Activated T-helper 1 cell treated with Interleukin-2 at 50 U/mL for 16 hours (primary cell): Measurements from ENCODE around the gene ZNF638.

Experiments used
- DNase-seq: peaks from one replicate; pipeline ENCODE4 v3.0.0-alpha.2; 2020; ENCODE audit warnings: low read depth

ZNF638 gene

GRCh38 chr2:71472019-71472418, 140.4 kb downstream of the ZNF638 start:
- DNase-seq, result no peak

GRCh38 chr2:71473346-71474031, 141.9 kb downstream of the ZNF638 start:
- DNase-seq, result no peak

DNA sequence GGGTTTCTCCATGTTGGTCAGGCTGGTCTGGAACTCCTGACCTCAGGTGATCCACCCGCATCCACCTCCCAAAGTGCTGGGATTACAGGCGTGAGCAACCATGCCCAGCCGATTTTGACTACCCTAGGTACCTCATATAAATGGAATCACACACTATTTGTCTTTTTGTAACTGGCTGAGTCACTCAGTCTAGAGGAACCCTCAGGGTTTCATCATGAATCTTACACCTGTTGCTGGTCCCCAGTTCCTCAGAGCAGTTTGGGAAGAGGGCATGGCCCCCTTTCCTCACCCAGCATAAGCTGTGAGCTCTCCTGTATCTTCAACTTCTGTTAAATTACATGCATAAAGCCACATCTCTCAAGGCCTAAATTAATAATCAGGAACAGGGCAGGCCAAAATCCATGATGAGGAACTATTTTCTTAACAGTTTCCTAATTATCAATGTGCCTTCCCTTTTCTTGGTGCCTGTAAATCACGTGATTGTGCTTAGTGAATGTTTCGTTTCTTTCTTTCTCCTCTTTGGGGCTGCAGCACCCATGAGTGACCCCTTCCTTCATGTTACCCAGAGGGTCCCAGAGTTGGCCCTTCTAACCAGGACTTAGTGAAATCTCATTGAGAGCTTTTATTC, 142.6 kb downstream of the ZNF638 start:
- DNase-seq, result no peak

DNA sequence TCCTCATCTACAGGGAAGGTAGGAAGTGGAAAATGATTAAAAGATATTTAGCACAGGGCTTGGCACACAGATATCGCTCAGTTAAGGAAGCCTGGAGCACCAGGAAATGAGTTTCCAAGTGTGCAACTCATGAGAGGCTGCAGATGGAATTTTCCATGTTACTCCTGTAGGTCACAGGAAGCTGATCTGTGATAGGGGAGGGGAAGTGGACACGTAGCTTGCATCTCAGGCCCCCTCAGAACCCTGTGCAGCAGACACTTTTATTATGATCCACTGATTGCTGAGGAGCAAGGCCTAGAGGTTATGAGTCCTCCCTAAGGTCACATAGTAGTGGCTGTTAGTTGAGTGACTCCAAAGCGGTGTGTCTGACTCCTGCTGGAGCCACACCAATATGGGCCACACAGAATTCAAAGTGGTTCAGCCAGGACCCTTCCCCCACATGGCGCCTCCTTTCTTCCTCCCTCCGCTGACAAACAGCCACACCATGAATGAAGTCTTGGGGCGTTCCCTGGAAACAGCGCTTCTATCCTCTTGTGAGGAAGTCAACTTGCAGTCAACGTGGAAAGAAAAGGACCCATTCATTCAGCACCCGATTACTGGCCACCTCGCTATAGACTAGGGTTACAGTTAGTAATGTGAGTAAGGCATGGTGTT, 143.3 kb downstream of the ZNF638 start:
- no peak for DNase-seq

DNA sequence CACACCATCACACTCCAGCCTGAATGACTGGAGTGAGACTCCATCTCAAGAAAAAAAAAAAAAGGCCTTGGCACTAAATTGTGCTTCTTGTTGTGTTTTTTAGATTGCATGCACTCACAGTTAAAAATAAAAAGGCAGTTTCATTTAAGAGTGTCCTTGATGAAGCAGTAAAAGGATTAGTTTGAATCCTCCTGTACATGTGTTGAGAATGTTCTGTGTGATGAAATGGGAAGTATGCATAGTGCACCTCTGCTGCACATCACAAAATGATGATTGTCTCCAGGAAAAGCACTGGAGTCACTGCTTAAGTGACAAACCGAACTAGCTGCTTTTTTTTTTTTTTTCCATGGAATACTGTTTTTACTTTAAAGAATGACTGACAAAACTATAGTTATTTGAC, 144.9 kb downstream of the ZNF638 start:
- DNase-seq, result no peak

GRCh38 chr2:71477231-71477691, 145.7 kb downstream of the ZNF638 start:
- DNase-seq, result no peak

- no peak for DNase-seq
Observed at GRCh38 chr2:71478806-71479205, 147.2 kb downstream of the ZNF638 start.

DNA sequence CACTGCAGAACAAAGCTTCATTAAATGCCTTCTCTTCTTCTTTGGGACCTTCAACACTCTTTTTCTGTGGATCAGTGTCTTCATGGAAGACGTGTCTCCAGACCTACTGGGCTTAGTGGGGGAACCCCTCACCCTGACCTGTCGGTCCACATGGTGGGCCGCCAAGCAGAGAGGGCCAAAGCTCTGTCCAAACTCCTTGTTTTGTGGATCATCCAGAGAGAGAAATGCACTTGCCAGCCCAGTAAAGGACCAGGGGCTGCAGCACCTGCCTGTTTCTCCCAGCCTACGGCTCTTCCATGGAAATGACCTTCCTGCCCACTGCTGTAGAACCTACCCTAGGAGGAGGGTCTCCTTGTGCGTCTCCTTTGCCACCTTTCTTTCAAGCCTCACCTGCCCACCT, 147.7 kb downstream of the ZNF638 start:
- no peak for DNase-seq

DNA sequence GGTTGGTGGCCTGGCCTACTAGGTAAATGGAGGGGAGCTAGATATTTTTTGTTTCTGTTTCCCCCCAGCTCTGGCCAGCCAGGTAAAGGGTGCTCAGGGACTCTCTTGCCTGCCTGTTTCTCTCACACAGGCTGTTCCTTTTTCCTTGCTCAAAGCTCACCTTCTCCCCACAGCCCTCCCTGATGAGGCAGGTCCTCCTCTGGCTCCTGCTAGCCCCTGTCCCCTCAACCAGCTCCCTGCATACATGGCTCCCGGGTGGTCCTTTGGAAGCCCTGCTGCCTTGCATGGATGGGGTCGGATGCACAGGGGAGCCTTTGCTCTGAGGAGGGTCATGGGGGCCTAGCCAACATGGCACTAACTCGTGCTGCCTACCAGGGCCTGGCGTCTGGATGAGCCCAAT, 149.5 kb downstream of the ZNF638 start:
- no peak for DNase-seq

- no peak for DNase-seq
Observed at GRCh38 chr2:71482055-71482454, 150.5 kb downstream of the ZNF638 start.

GRCh38 chr2:71483246-71483645, 151.7 kb downstream of the ZNF638 start:
- no peak for DNase-seq

GRCh38 chr2:71484354-71484753, 152.8 kb downstream of the ZNF638 start:
- DNase-seq, result no peak
